SK-N-MC (cell line): ENCODE measurements around the gene CNTN2.

Source experiments
- EZH2 ChIP-seq: fragments of 200-600 bp; sonication (generic); IDR thresholded peaks from one replicate; pipeline ENCODE4 v1.6.1; 2017; ENCODE audit warnings: antibody characterized with exemption
- FOXP2 ChIP-seq: optimal IDR thresholded peaks from 2 replicates; pipeline ENCODE3; 2011; ENCODE audit warnings: mild to moderate bottlenecking, moderate library complexity; ENCODE audit not compliant: insufficient read depth; ENCODE audit errors: extremely low read length, control extremely low read depth
- POLR2AphosphoS5 ChIP-seq: IDR thresholded peaks from 2 replicates; pipeline ENCODE4 v1.6.1; 2012; ENCODE audit warnings: mild to moderate bottlenecking, low read depth, low read length, borderline replicate concordance

DNA sequence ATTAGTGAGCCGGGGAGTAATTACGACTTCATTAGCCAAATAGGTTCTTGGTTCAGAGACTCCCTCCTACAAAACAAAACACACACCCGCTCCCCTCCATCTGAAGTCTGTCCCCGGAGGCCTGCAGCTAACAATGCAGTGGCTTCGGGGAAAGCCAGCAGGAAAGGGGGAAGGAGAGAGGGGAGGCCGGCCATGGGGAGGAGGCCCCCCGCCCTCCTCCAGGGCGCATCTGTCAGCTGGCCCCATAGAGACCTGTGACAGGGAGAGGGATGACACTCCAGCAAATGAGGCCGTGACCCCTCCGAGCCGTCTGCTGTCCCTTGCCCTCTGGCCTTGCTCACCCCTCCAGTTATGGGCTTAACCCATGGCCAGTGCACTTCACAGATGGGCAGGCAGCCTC is 12.1 kb upstream of the CNTN2 start:
- TF ChIP-seq FOXP2 (no peak), POLR2AphosphoS5 (no peak), EZH2 (no peak)
